Measurements from ENCODE around the gene TMEM255A.

- TF ChIP-seq CTCF (IDR thresholded peaks at IDR 0.05) (no peak), POLR2A (IDR thresholded peaks at IDR 0.05) (no peak)
Observed at GRCh38 chrX:120253784-120254183, 57.5 kb downstream of the TMEM255A start.
